Naive thymus-derived CD4-positive, alpha-beta T cell (primary cell): ENCODE measurements around the gene LRFN4. TPM values are rescaled to one million over a fixed set of nuclear protein-coding genes. Genes with fewer than 3 reads are reported as not detected.
A peak's percentile ranks its signal among the peaks of the same experiment; 100 is the strongest.

ENCODE experiments used
- ATAC-seq: fragments of 150-1000 bp; cut with Tn5 transposase; 2 replicates; pipeline ENCODE4 v1.10.0; 2021; ENCODE audit warnings: mild to moderate bottlenecking, moderate library complexity
- CTCF ChIA-PET: fragments of 350-600 bp; sonication (Branson Sonifier 250); formaldehyde crosslinking; loops from one replicate; lab custom pipeline; 2021; ENCODE audit warnings: antibody characterized with exemption; lab: Charles Lee
- POLR2A ChIA-PET: fragments of 350-600 bp; sonication (Branson Sonifier 250); formaldehyde crosslinking; loops from one replicate; lab custom pipeline; 2021; ENCODE audit warnings: antibody characterized with exemption, inconsistent platforms; lab: Charles Lee
- DNase-seq, 9 donors: peaks; one replicate each; pipeline versions ENCODE4 v3.0.0 to v3.0.0-alpha.2; 2020 to 2022; ENCODE audit warnings: mixed read lengths in 1 of 9
- H3K27ac ChIP-seq: one replicate; pipeline ENCODE4 v1.7.0; 2013; ENCODE audit warnings: mild to moderate bottlenecking, low read depth, low read length, moderate library complexity
- H3K27me3 ChIP-seq, 2 donors: one replicate each; pipeline ENCODE4 v1.7.0; 2013; ENCODE audit warnings: low read length in 2 of 2, mild to moderate bottlenecking in 2 of 2, moderate library complexity in 2 of 2; ENCODE audit not compliant: control insufficient read depth in 2 of 2, insufficient read depth in 2 of 2
- H3K36me3 ChIP-seq, 3 experiments: 1 replicate in 2 of 3; 2 replicates in 1 of 3; pipeline ENCODE4 v1.7.0; 2013; ENCODE audit warnings: low read length in 3 of 3, mild to moderate bottlenecking in 3 of 3, moderate library complexity in 1 of 3; ENCODE audit not compliant: insufficient read depth in 3 of 3, control insufficient read depth in 2 of 3
- H3K4me1 ChIP-seq, 2 donors: one replicate each; pipeline ENCODE4 v1.7.0; 2013; ENCODE audit warnings: low read length in 2 of 2, mild to moderate bottlenecking in 2 of 2, moderate library complexity in 1 of 2; ENCODE audit not compliant: control insufficient read depth in 2 of 2, insufficient read depth in 2 of 2
- H3K4me3 ChIP-seq: 2 replicates; pipeline ENCODE4 v1.7.0; 2013; ENCODE audit warnings: mild to moderate bottlenecking, low read length
- H3K9me3 ChIP-seq, 3 experiments: 1 replicate in 2 of 3; 2 replicates in 1 of 3; pipeline ENCODE4 v1.7.0; 2013; ENCODE audit warnings: low read length in 3 of 3; ENCODE audit not compliant: control insufficient read depth in 2 of 3
- H3K27ac Mint-ChIP-seq, 9 donors: one replicate each; pipeline ENCODE4 v1.8.0; 2020 to 2022; ENCODE audit warnings: mixed read lengths in 9 of 9, mild to moderate bottlenecking in 8 of 9, moderate library complexity in 5 of 9, inconsistent platforms in 2 of 9
- H3K27me3 Mint-ChIP-seq, 5 donors: one replicate each; pipeline ENCODE4 v1.8.0; 2021 to 2022; ENCODE audit warnings: mixed read lengths in 5 of 5, mild to moderate bottlenecking in 1 of 5
- H3K36me3 Mint-ChIP-seq, 5 donors: one replicate each; pipeline ENCODE4 v1.8.0; 2020 to 2022; ENCODE audit warnings: mixed read lengths in 5 of 5, mild to moderate bottlenecking in 3 of 5, inconsistent platforms in 1 of 5
- H3K4me1 Mint-ChIP-seq, 7 donors: one replicate each; pipeline ENCODE4 v1.8.0; 2020 to 2022; ENCODE audit warnings: mixed read lengths in 7 of 7, mild to moderate bottlenecking in 3 of 7, inconsistent platforms in 1 of 7
- H3K4me3 Mint-ChIP-seq, 10 donors: one replicate each; pipeline ENCODE4 v1.8.0; 2020 to 2022; ENCODE audit warnings: mild to moderate bottlenecking in 10 of 10, mixed read lengths in 10 of 10, moderate library complexity in 6 of 10, inconsistent platforms in 2 of 10
- H3K9me3 Mint-ChIP-seq, 11 donors: one replicate each; pipeline ENCODE4 v1.8.0; 2020 to 2022; ENCODE audit warnings: mixed read lengths in 11 of 11, mild to moderate bottlenecking in 4 of 11, inconsistent platforms in 1 of 11, moderate library complexity in 1 of 11
- intact Hi-C, 2 donors: fragments of 100-400 bp; cut with micrococcal nuclease; formaldehyde crosslinking; loops; one replicate each; pipeline ENCODE4 v1.15.1; 2023
- polyA plus RNA-seq, 2 donors: library from polyadenylated mRNA; unstranded; fragments of 300-500 nt; fragmentation: Illumina TruSeq; gene quantifications; one replicate each; pipeline ENCODE4 v1.2.3, GENCODE V29; 2021
- total RNA-seq, 6 experiments: library from RNA in 5 of 6; stranded (reverse) in 5 of 6; gene quantifications; 1 replicate in 5 of 6; 2 replicates in 1 of 6; pipeline ENCODE4 v1.2.3 and lab custom pipeline; 2021 to 2026

Gene LRFN4
- total and polyA plus RNA-seq, 7 experiments from 2014 or later = 0.84 to 21.2 (median 1.6) TPM; not detected in 2

DNA sequence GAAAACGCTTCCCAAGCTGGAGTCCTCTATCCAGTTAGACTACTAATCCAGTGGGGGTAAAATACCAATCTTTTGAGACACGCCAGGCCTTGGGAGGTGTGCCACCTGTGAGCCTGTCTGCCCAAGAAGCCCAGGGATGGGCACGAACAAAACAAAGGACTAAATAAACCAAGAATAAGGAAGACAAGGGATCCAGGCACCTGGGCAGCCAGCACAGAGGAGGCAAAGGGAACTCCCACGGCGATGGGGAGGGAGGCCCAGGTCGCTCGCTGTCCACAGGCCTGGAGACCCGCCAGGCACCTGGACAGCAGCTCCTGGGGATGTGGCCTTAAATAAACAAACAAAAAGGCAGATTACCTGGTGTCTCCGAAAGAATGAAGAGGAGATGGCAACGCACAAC lies 31.4 kb downstream of the LRFN4 start:
- H3K27ac Mint-ChIP-seq = no peak overlapping the region
- POLR2A ChIA-PET = interaction anchor here (0.6 kb wide), 1 partner anchor 104 kb away, joined by 6 read pairs; no protein-coding TSS in a partner anchor

DNA sequence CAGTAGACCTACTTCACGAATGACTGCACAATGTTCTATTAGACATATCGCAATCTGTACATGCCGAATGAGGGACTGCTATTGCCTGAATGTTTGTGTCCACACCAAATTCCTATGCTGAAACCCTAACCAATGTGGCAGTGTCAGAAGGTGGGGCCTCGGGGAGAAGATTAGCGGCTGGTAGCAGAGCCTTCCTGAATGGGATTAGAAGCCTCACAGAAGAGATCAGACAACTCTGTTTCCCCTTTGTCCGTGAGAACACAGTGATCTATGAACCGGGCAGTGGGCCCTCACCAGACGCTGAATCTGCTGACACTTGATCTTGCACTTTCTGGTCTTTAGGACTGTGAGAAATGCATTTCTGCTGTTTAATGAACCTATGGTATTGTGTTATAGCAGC lies 33.1 kb downstream of the LRFN4 start:
- Histone ChIP-seq H3K4me3 (no peak overlapping the region), H3K27me3 (no peaks in the 10 kb centered on the region), H3K9me3 (no peaks in the 10 kb centered on the region), H3K36me3 (no peaks in the 10 kb centered on the region), H3K4me1 (no peaks in the 10 kb centered on the region), H3K27ac (no peak overlapping the region)
- ChIA-PET CTCF (no interaction called here), POLR2A (no interaction called here)
- Mint-ChIP-seq H3K27ac (no peak overlapping the region), H3K27me3 (no peaks in the 10 kb centered on the region), H3K36me3 (peaks cover 0 to 4% (median 0%) of the 10 kb centered on the region in 5 donors), H3K9me3 (no peaks in the 10 kb centered on the region), H3K4me1 (peaks cover 0 to 9% (median 0%) of the 10 kb centered on the region in 7 donors), H3K4me3 (no peak overlapping the region)
- DNase-seq = no peak
- no peak for ATAC-seq
- intact Hi-C loops = no loop called here

More for the DNA sequence above, 31.4 kb downstream of the LRFN4 start:
- Histone ChIP-seq H3K9me3 (no peaks in the 10 kb centered on the region), H3K4me3 (no peak overlapping the region), H3K36me3 (no peaks in the 10 kb centered on the region), H3K27ac (no peak overlapping the region), H3K27me3 (no peaks in the 10 kb centered on the region), H3K4me1 (no peaks in the 10 kb centered on the region)
- Mint-ChIP-seq H3K9me3 (no peaks in the 10 kb centered on the region), H3K4me3 (no peak overlapping the region), H3K4me1 (peaks cover 0 to 9% (median 0%) of the 10 kb centered on the region in 7 donors), H3K36me3 (peaks cover 0 to 4% (median 0%) of the 10 kb centered on the region in 5 donors), H3K27me3 (no peaks in the 10 kb centered on the region)
- intact Hi-C loops = no loop called here
- no peak for ATAC-seq
- CTCF ChIA-PET = no interaction called here
- DNase-seq = no peak

DNA sequence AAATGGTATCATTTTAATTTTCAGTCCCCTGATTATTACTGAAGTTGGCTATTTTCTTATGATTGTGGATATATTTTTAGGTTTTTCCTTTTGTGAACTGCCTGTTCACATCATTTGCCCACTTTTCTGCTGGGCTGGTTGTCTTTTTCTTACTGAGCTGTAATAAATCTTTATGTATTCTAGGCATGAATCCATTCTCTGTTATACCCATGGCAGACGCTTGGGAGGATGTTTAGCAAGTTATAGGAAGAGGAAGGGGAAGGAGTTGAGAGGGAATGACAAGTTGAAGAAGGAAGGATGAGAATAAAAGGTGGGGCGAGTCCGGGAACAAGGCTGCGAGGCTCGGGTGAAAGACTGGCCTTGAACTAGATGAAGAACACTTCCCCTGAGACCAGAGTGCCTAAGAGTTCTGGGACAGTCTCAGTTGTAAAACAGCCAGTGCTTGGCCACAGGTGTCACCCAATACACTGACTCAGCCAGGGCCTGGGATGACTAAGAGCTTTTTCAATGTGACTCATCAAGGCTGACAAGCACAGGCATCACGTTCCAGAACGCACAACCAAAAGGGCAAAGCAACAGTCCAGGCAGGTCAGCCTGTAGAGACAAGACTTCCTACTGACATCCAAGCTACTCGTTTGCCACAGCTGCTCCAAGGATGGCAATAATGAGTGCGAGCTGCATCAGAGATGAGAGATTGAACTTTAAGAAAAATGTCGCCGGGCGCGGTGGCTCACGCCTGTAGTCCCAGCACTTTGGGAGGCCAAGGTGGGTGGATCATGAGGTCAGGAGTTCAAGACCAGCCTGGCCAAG lies 35.2 kb downstream of the LRFN4 start:
- intact Hi-C loops = no loop called here
- H3K36me3 ChIP-seq = no peaks in the 10 kb centered on the region
- Mint-ChIP-seq H3K27me3 (peaks cover 0 to 5% (median 0%) of the 10 kb centered on the region in 5 donors), H3K27ac (peak overlapping the region in 1 of 9 donors; percentile 24), H3K36me3 (peaks cover 0 to 8% (median 0%) of the 10 kb centered on the region in 5 donors), H3K4me1 (peaks cover 0 to 9% (median 0%) of the 10 kb centered on the region in 7 donors), H3K9me3 (no peaks in the 10 kb centered on the region), H3K4me3 (no peak overlapping the region)
- no peaks in the 10 kb centered on the region for H3K4me1 ChIP-seq
- H3K4me3 ChIP-seq = no peak overlapping the region
- no peaks in the 10 kb centered on the region for H3K27me3 ChIP-seq
- ATAC-seq (peak; percentile 37), DNase-seq (peak in 1 of 9 donors; percentile 50)
- H3K9me3 ChIP-seq = no peaks in the 10 kb centered on the region
- CTCF ChIA-PET = no interaction called here
- POLR2A ChIA-PET = no interaction called here
- H3K27ac ChIP-seq = no peak overlapping the region

DNA sequence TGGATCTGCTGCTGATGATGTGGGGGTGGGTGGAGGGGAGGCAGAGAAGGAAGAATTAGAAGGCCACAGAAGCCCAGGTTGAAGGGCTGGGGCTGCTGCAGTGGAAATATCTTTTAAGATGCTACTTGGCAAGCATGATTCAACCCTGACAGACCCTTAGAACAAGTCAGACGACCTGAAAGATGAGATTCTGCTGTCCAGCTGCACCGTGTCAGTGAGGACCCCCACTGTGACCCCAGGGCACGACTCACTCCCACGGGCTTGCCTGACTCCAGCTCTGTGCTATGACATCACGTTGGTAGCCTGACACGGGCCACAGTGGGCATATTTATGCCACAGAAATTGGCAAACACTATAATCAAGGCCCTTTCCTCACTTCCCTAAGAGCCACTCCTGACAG lies 36.0 kb downstream of the LRFN4 start:
- intact Hi-C loops = no loop called here

DNA sequence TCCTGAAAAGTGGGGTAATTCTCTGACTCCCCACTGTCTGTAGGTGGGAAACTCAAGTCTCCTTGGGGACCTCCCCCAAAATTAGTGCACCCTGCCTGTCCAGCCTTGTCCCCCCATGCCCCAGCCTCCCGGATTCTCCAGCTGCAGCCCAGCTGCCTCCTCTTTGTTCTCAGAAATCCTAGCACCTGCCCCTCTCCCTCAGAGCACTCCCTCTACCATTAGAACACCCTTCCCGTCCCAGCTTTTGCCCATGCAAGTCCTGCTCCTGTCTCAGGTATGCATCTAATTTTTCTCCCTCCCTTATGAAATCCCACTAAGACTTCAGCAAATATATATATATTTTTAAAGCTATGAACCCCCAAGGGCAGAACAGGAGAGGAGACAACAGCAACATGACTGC lies 37.3 kb downstream of the LRFN4 start:
- H3K27me3 Mint-ChIP-seq = peaks cover 0 to 5% (median 0%) of the 10 kb centered on the region in 5 donors
- Histone ChIP-seq H3K36me3 (no peaks in the 10 kb centered on the region), H3K4me1 (no peaks in the 10 kb centered on the region), H3K27ac (no peak overlapping the region), H3K4me3 (no peak overlapping the region), H3K9me3 (no peaks in the 10 kb centered on the region), H3K27me3 (no peaks in the 10 kb centered on the region)
- H3K36me3 Mint-ChIP-seq = peaks cover 0 to 4% (median 0%) of the 10 kb centered on the region in 5 donors
- DNase-seq = no peak
- ChIA-PET POLR2A (no interaction called here), CTCF (no interaction called here)
- no peaks in the 10 kb centered on the region for H3K9me3 Mint-ChIP-seq
- intact Hi-C loops = no loop called here
- H3K4me1 Mint-ChIP-seq = peaks cover 0 to 9% (median 0%) of the 10 kb centered on the region in 7 donors
- H3K4me3 Mint-ChIP-seq = no peak overlapping the region
- ATAC-seq = no peak
- no peak overlapping the region for H3K27ac Mint-ChIP-seq

More for the DNA sequence above, 36.0 kb downstream of the LRFN4 start:
- H3K27me3 ChIP-seq = no peaks in the 10 kb centered on the region
- ChIA-PET POLR2A (no interaction called here), CTCF (no interaction called here)
- H3K4me3 ChIP-seq = no peak overlapping the region
- H3K9me3 Mint-ChIP-seq = no peaks in the 10 kb centered on the region
- no peak overlapping the region for H3K4me3 Mint-ChIP-seq
- DNase-seq (no peak), ATAC-seq (no peak)
- no peaks in the 10 kb centered on the region for H3K9me3 ChIP-seq
- no peaks in the 10 kb centered on the region for H3K4me1 ChIP-seq
- H3K4me1 Mint-ChIP-seq = peaks cover 0 to 9% (median 0%) of the 10 kb centered on the region in 7 donors
- peaks cover 0 to 5% (median 0%) of the 10 kb centered on the region in 5 donors for H3K27me3 Mint-ChIP-seq
- H3K27ac ChIP-seq = no peak overlapping the region
- peaks cover 0 to 8% (median 0%) of the 10 kb centered on the region in 5 donors for H3K36me3 Mint-ChIP-seq
- H3K36me3 ChIP-seq = no peaks in the 10 kb centered on the region
- no peak overlapping the region for H3K27ac Mint-ChIP-seq

DNA sequence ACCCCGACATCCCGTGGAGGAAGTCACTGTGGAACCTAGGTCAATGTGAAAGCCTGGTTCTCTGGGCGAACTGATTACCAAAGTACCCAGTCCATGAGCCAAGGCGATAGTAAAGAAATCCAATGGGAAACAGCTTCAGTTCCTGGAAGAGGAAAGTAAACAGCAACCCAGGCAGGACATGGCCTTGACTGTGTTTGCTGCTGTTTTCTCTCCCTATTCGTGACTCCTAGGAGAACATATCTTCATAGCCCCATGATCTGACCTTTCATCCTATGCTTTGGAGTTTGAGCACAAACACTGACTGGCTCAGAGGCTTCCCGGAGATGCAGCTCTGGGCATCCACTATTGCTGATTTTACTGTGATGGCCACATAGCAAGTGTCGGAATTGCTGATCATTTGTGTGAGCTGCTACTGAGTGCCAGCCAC lies 45.1 kb downstream of the LRFN4 start:
- POLR2A ChIA-PET = no interaction called here
- intact Hi-C loops = no loop called here
- H3K4me3 Mint-ChIP-seq = no peak overlapping the region

More for the DNA sequence above, 45.1 kb downstream of the LRFN4 start:
- H3K36me3 Mint-ChIP-seq = no peaks in the 10 kb centered on the region
- ATAC-seq (no peak), DNase-seq (no peak)
- no peak overlapping the region for H3K4me3 ChIP-seq
- H3K27ac Mint-ChIP-seq = no peak overlapping the region
- no peaks in the 10 kb centered on the region for H3K27me3 Mint-ChIP-seq
- H3K4me1 Mint-ChIP-seq = no peaks in the 10 kb centered on the region
- no peaks in the 10 kb centered on the region for H3K36me3 ChIP-seq
- H3K9me3 ChIP-seq = no peaks in the 10 kb centered on the region
- H3K9me3 Mint-ChIP-seq = no peaks in the 10 kb centered on the region
- H3K4me1 ChIP-seq = no peaks in the 10 kb centered on the region
- no peak overlapping the region for H3K27ac ChIP-seq
- H3K27me3 ChIP-seq = no peaks in the 10 kb centered on the region
- CTCF ChIA-PET = no interaction called here
